OCI-LY3 (cell line): ENCODE data around the gene CSTB.

Experiments used
- H2AFZ ChIP-seq: fragments of 200-600, 300-600 bp; shearing (Covaris generic); 2 replicates; pipeline ENCODE4 v1.6.0; 2014; ENCODE audit warnings: antibody characterized with exemption, low read depth, low read length
- H3K27ac ChIP-seq: fragments of 200-600, 300-600 bp; sonication (generic); 2 replicates; pipeline ENCODE4 v1.5.1; 2014; ENCODE audit warnings: mild to moderate bottlenecking, low read length, moderate library complexity, mixed read lengths
- H3K27me3 ChIP-seq: fragments of 200-600, 300-600 bp; sonication (generic); 2 replicates; pipeline ENCODE4 v1.6.1; 2014; ENCODE audit warnings: low read depth, low read length, mixed read lengths
- H3K36me3 ChIP-seq: fragments of 200-600, 300-600 bp; sonication (generic); replicated peaks from 2 replicates; pipeline ENCODE3; 2014; ENCODE audit warnings: low read depth, low read length, mixed read lengths
- H3K4me1 ChIP-seq: fragments of 300-600, 200-600 bp; sonication (generic); 2 replicates; pipeline ENCODE4 v1.6.1; 2014; ENCODE audit warnings: low read length, mixed read lengths
- H3K4me2 ChIP-seq: fragments of 200-600, 300-600 bp; sonication (generic); 2 replicates; pipeline ENCODE4 v1.6.1; 2014; ENCODE audit warnings: low read length, mixed read lengths
- H3K4me3 ChIP-seq: fragments of 300-600, 200-600 bp; sonication (generic); 2 replicates; pipeline ENCODE4 v1.5.1; 2014; ENCODE audit warnings: antibody characterized with exemption, mild to moderate bottlenecking, low read length, moderate library complexity
- H3K79me2 ChIP-seq: fragments of 300-600, 200-600 bp; shearing (Covaris generic); 2 replicates; pipeline ENCODE4 v1.6.1; 2014; ENCODE audit warnings: mild to moderate bottlenecking, low read length, mixed read lengths
- H3K9ac ChIP-seq: fragments of 300-600, 200-600 bp; shearing (Covaris generic); 2 replicates; pipeline ENCODE4 v1.6.0; 2014; ENCODE audit warnings: mild to moderate bottlenecking, low read length, moderate library complexity
- H3K9me3 ChIP-seq: fragments of 200-600, 300-600 bp; shearing (Covaris generic); 2 replicates; pipeline ENCODE4 v1.6.1; 2014; ENCODE audit warnings: low read length, mixed read lengths; ENCODE audit not compliant: insufficient read depth
- H4K20me1 ChIP-seq: fragments of 200-600, 300-600 bp; sonication (generic); 2 replicates; pipeline ENCODE4 v1.6.1; 2016; ENCODE audit warnings: low read length, mixed read lengths; ENCODE audit not compliant: insufficient read depth
- CTCF ChIP-seq: fragments of 200-600, 300-600 bp; sonication (generic); IDR thresholded peaks from 2 replicates; pipeline ENCODE4 v1.5.1; 2014; ENCODE audit warnings: antibody characterized with exemption, low read length, low read depth
- EZH2phosphoT487 ChIP-seq: fragments of 200-600 bp; shearing (Covaris generic); IDR thresholded peaks from 2 replicates; pipeline ENCODE4 v1.6.1; 2018; ENCODE audit warnings: antibody characterized with exemption, mixed run types, low read depth

CSTB gene

GRCh38 chr21:43814215-43815106 is 38.4 kb upstream of the CSTB start:
- Histone ChIP-seq H3K9me3 (peaks cover 6% of the 10 kb centered on the region; the same call in 1 of the 2 replicates), H3K36me3 (no peaks in the 10 kb centered on the region), H3K4me3 (no peak overlapping the region), H3K27me3 (0 out of 2 replicates have a peak, but pooled peaks cover 2% of the 10 kb centered on the region), H3K4me1 (peaks cover 34% of the 10 kb centered on the region), H3K79me2 (no peaks in the 10 kb centered on the region), H4K20me1 (no peaks in the 10 kb centered on the region), H3K4me2 (no peak overlapping the region), H3K9ac (no peak overlapping the region), H3K27ac (no peak overlapping the region), H2AFZ (no peak overlapping the region)
- TF ChIP-seq EZH2phosphoT487 (no peak), CTCF (no peak)

DNA sequence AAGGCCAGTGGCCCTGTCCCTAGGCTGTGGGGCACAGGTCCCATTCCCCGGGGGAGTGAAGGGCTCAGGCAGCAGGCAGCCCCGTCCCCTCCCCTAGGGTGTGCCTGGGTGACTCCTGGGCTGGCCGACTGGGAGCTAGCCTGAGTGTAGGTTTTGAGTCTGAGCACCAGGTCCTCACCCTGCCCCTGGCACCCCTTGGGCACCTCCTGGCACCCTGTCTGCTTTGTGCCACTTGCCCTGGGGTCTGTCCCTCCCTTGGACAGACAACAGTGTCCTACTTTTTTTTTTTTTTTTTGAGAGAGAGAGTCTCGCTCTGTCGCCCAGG is 37.5 kb upstream of the CSTB start:
- no peak overlapping the region for H3K9ac ChIP-seq
- H3K4me2 ChIP-seq: no peak overlapping the region

DNA sequence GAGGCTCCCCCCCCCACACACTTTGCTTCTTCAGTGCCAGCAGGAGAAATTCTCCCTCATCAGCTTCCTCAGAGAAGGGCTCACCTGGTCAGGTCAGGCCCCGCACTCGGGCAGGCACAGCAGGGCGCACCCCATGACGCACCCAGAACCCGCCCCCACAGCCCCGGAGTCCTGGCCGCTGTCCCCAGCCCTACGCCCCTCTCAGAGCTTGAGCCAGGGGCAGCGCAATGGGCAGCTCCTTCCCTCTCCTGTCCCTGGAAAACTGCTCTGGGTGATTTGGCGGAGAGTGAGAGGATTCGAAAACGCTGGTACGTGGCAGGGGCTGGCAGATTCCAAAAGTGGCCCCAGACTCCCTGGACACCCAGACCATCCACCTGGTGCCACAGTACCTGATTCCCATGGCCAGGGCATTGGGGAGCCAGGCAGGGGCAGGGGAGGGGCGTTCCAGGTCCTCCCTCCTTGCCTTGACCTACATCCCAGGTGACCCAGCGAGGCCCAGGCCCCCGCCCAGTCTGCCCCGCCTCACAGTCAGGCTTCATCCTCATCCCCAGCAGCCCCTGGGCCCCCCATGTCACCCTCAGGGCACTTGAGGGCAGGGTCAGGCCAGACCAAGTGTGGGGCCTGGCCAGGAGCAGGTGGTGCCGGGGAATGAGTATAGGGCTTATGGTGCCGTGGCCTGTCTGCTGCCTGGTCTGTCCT is 37.0 kb upstream of the CSTB start:
- Histone ChIP-seq H3K79me2 (no peaks in the 10 kb centered on the region), H4K20me1 (no peaks in the 10 kb centered on the region), H3K36me3 (no peaks in the 10 kb centered on the region), H2AFZ (no peak overlapping the region), H3K27me3 (0 out of 2 replicates have a peak, but pooled peaks cover 2% of the 10 kb centered on the region), H3K9me3 (no peaks in the 10 kb centered on the region), H3K4me2 (no peak overlapping the region), H3K4me3 (no peak overlapping the region), H3K9ac (no peak overlapping the region), H3K27ac (no peak overlapping the region), H3K4me1 (peaks cover 45% of the 10 kb centered on the region)
- TF ChIP-seq EZH2phosphoT487: no peak
- no peak for TF ChIP-seq CTCF

More for the DNA sequence above, 37.5 kb upstream of the CSTB start:
- H3K9me3 ChIP-seq: peaks cover under 1% of the 10 kb centered on the region; the same call in 1 of the 2 replicates
- no peak overlapping the region for H2AFZ ChIP-seq
- no peaks in the 10 kb centered on the region for H4K20me1 ChIP-seq
- 0 out of 2 replicates have a peak, but pooled peaks cover 2% of the 10 kb centered on the region for H3K27me3 ChIP-seq
- no peak overlapping the region for H3K4me3 ChIP-seq
- no peaks in the 10 kb centered on the region for H3K79me2 ChIP-seq
- H3K36me3 ChIP-seq: no peaks in the 10 kb centered on the region
- TF ChIP-seq CTCF: no peak
- TF ChIP-seq EZH2phosphoT487: no peak
- peaks cover 42% of the 10 kb centered on the region for H3K4me1 ChIP-seq
- no peak overlapping the region for H3K27ac ChIP-seq
